Neural cell (in vitro differentiated cells): ENCODE measurements around the gene MAP2K1.

Source experiments
- CTCF ChIP-seq: fragments of 450-650 bp; IDR thresholded peaks from 2 replicates; pipeline ENCODE4 v1.5.1; 2014; ENCODE audit warnings: antibody characterized with exemption, mild to moderate bottlenecking, moderate library complexity; ENCODE audit not compliant: poor library complexity, severe bottlenecking
- EP300 ChIP-seq: fragments of 450-650 bp; conservative IDR thresholded peaks from 2 replicates; pipeline ENCODE4 v1.6.1; 2014; ENCODE audit warnings: antibody characterized with exemption, mild to moderate bottlenecking, moderate library complexity; ENCODE audit not compliant: poor library complexity, severe bottlenecking
- EZH2 ChIP-seq: fragments of 200-600, 300-800 bp; shearing (Covaris generic), sonication (generic); IDR thresholded peaks from 2 replicates; pipeline ENCODE4 v1.6.1; 2014; ENCODE audit warnings: antibody characterized with exemption, low read length, borderline replicate concordance, mild to moderate bottlenecking; ENCODE audit not compliant: insufficient read depth, poor library complexity, severe bottlenecking
- MXI1 ChIP-seq: fragments of 450-650 bp; conservative IDR thresholded peaks from 2 replicates; pipeline ENCODE4 v1.6.1; 2014; ENCODE audit warnings: antibody characterized with exemption, mild to moderate bottlenecking; ENCODE audit not compliant: poor library complexity, severe bottlenecking
- POLR2AphosphoS5 ChIP-seq: IDR thresholded peaks from 2 replicates; pipeline ENCODE4 v1.6.1; 2012
- RAD21 ChIP-seq: fragments of 450-650 bp; conservative IDR thresholded peaks from 2 replicates; pipeline ENCODE4 v1.6.1; 2014; ENCODE audit warnings: antibody characterized with exemption, mild to moderate bottlenecking, moderate library complexity
- REST ChIP-seq: IDR thresholded peaks from 2 replicates; pipeline ENCODE4 v1.6.1; 2012; ENCODE audit warnings: borderline replicate concordance
- SMC3 ChIP-seq: fragments of 450-650 bp; conservative IDR thresholded peaks from 2 replicates; pipeline ENCODE4 v1.6.1; 2014; ENCODE audit warnings: antibody characterized with exemption, mild to moderate bottlenecking, moderate library complexity; ENCODE audit not compliant: poor library complexity
- TAF1 ChIP-seq: IDR thresholded peaks from 2 replicates; pipeline ENCODE4 v1.6.1; 2012; ENCODE audit warnings: low read depth

GRCh38 chr15:66425837-66426236, 39.1 kb downstream of the MAP2K1 start:
- TF ChIP-seq REST = no peak
- TF ChIP-seq CTCF = no peak
- TF ChIP-seq SMC3 = no peak
- no peak for TF ChIP-seq EP300
- no peak for TF ChIP-seq POLR2AphosphoS5
- TF ChIP-seq EZH2 = no peak
- no peak for TF ChIP-seq RAD21
- no peak for TF ChIP-seq TAF1
- no peak for TF ChIP-seq MXI1
